RPMI8226 (cell line): Measurements from ENCODE around the gene AMER3.

Experiments
- DNase-seq: peaks from one replicate; pipeline ENCODE4 v3.0.0-alpha.2; 2015

Gene AMER3

GRCh38 chr2:130756053-130756873 is 923 bp downstream of the AMER3 start:
- peak; percentile 55 for DNase-seq

GRCh38 chr2:130756874-130757668 is 1.7 kb downstream of the AMER3 start:
- no peak for DNase-seq

- DNase-seq, result peak; percentile 85
Observed at GRCh38 chr2:130759906-130760753, 4.8 kb downstream of the AMER3 start.

- no peak for DNase-seq
Observed at GRCh38 chr2:130760754-130761751, 5.7 kb downstream of the AMER3 start.

- no peak for DNase-seq
Observed at GRCh38 chr2:130762031-130762909, 6.9 kb downstream of the AMER3 start.

GRCh38 chr2:130762910-130763385 is 7.6 kb downstream of the AMER3 start:
- no peak for DNase-seq

- DNase-seq, result no peak
Observed at GRCh38 chr2:130763405-130763804, 8.1 kb downstream of the AMER3 start.

- DNase-seq, result no peak
Observed at GRCh38 chr2:130764035-130764820, 8.9 kb downstream of the AMER3 start.

- no peak for DNase-seq
Observed at GRCh38 chr2:130764821-130765115, 9.4 kb downstream of the AMER3 start.

GRCh38 chr2:130765464-130765863 is 10.1 kb downstream of the AMER3 start:
- DNase-seq, result no peak

- no peak for DNase-seq
Observed at GRCh38 chr2:130766037-130766436, 10.7 kb downstream of the AMER3 start.

- DNase-seq, result no peak
Observed at GRCh38 chr2:130766711-130767407, 11.5 kb downstream of the AMER3 start.

- no peak for DNase-seq
Observed at GRCh38 chr2:130767408-130767775, 12.1 kb downstream of the AMER3 start.

GRCh38 chr2:130768191-130768855 is 13.0 kb downstream of the AMER3 start:
- peak; percentile 22 for DNase-seq

GRCh38 chr2:130769343-130769907 is 14.1 kb downstream of the AMER3 start:
- DNase-seq, result no peak

GRCh38 chr2:130776550-130776949 is 21.2 kb downstream of the AMER3 start:
- DNase-seq, result no peak

- DNase-seq, result no peak
Observed at GRCh38 chr2:130778781-130779180, 23.4 kb downstream of the AMER3 start.

- no peak for DNase-seq
Observed at GRCh38 chr2:130785466-130786055, 30.2 kb downstream of the AMER3 start.
